PFSK-1 (cell line): ENCODE results near the gene NR6A1.

Source experiments
- FOXP2 ChIP-seq: optimal IDR thresholded peaks from 2 replicates; pipeline ENCODE3; 2011; ENCODE audit warnings: borderline replicate concordance, control low read depth, inconsistent platforms; ENCODE audit not compliant: insufficient read depth; ENCODE audit errors: extremely low read length, extremely low read depth
- POLR2AphosphoS5 ChIP-seq: IDR thresholded peaks from 2 replicates; pipeline ENCODE4 v1.6.1; 2012; ENCODE audit warnings: low read depth, mild to moderate bottlenecking, control low read depth, low read length, moderate library complexity
- SIN3A ChIP-seq: IDR thresholded peaks from 2 replicates; pipeline ENCODE4 v1.6.1; 2012; ENCODE audit warnings: mild to moderate bottlenecking, low read length, moderate library complexity, borderline replicate concordance; ENCODE audit not compliant: insufficient read depth
- TAF1 ChIP-seq: IDR thresholded peaks from 2 replicates; pipeline ENCODE4 v1.6.1; 2012; ENCODE audit warnings: low read length, control low read depth, borderline replicate concordance; ENCODE audit not compliant: insufficient read depth
- TF ChIP-seq, protein P1 (sequence below), 2 experiments: IDR thresholded peaks; 2 replicates each; pipeline versions ENCODE4 v1.6.1 to v1.8.0; 2011 to 2012; ENCODE audit warnings: low read depth in 2 of 2, low read length in 2 of 2, control low read depth in 1 of 2, inconsistent platforms in 1 of 2, mild to moderate bottlenecking in 1 of 2, moderate library complexity in 1 of 2; ENCODE audit not compliant: insufficient read depth in 1 of 2

NR6A1 gene

DNA sequence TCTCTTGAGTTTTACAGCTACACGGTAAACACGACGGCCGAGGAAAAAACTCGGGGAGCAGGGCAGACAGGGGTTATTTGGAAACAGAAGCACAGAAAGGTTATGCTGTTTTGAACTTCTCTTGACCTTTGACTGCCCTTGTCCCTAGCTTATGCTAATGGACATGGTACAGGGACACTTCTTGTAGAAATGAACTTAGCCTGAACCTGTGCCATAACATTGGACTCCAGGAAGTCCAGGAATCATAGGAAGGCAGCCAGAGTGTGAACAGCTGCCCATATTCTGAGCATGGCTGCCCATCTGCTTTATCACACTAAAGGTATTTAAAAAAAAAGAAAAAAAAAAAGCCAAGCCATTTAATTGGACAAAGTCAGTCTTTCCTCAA is 46.1 kb downstream of the NR6A1 start:
- TF ChIP-seq, protein P1, sequence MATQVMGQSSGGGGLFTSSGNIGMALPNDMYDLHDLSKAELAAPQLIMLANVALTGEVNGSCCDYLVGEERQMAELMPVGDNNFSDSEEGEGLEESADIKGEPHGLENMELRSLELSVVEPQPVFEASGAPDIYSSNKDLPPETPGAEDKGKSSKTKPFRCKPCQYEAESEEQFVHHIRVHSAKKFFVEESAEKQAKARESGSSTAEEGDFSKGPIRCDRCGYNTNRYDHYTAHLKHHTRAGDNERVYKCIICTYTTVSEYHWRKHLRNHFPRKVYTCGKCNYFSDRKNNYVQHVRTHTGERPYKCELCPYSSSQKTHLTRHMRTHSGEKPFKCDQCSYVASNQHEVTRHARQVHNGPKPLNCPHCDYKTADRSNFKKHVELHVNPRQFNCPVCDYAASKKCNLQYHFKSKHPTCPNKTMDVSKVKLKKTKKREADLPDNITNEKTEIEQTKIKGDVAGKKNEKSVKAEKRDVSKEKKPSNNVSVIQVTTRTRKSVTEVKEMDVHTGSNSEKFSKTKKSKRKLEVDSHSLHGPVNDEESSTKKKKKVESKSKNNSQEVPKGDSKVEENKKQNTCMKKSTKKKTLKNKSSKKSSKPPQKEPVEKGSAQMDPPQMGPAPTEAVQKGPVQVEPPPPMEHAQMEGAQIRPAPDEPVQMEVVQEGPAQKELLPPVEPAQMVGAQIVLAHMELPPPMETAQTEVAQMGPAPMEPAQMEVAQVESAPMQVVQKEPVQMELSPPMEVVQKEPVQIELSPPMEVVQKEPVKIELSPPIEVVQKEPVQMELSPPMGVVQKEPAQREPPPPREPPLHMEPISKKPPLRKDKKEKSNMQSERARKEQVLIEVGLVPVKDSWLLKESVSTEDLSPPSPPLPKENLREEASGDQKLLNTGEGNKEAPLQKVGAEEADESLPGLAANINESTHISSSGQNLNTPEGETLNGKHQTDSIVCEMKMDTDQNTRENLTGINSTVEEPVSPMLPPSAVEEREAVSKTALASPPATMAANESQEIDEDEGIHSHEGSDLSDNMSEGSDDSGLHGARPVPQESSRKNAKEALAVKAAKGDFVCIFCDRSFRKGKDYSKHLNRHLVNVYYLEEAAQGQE (IDR thresholded peaks at IDR 0.05; ENCODE audit: insufficient read depth in 1 of 2, low read depth in 2 of 2, low read length in 2 of 2), result no peak
- no peak for TF ChIP-seq POLR2AphosphoS5
- TF ChIP-seq TAF1, result no peak
- no peak for TF ChIP-seq SIN3A
- TF ChIP-seq FOXP2, result no peak

DNA sequence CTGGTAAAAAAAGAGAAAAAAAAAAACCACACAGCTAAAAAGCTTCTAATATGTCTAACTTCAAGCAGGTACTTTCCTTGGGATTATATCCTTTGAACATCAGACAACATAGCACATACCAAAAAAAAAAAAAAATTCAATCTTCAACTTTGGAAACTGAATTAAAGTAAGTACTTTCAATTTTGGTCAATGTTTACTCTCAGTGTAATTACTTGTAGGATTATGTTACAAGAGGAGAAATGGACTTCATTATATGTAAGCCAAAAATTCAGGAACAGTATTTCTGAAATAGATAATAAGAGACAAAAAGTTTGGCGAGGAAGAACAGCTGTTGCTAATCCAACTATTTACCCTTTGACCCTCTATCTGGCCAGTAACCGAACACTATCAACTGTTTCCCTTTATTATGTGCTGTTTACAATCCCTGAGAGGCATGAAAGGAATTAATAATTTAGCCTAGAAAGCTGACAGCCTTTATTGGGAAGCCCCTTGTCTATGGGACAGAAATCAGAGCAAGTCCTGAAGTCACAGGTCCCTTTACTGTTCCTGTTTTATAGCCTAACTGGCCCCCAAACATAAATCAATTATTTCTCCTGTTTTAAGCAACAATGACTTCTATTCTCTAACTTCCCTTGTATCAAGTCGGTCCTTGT is 46.6 kb downstream of the NR6A1 start:
- TF ChIP-seq, protein P1 (IDR thresholded peaks at IDR 0.05; ENCODE audit: insufficient read depth in 1 of 2, low read depth in 2 of 2, low read length in 2 of 2), result no peak
- TF ChIP-seq SIN3A, result no peak
- TF ChIP-seq TAF1, result no peak
- no peak for TF ChIP-seq POLR2AphosphoS5
- TF ChIP-seq FOXP2, result no peak

DNA sequence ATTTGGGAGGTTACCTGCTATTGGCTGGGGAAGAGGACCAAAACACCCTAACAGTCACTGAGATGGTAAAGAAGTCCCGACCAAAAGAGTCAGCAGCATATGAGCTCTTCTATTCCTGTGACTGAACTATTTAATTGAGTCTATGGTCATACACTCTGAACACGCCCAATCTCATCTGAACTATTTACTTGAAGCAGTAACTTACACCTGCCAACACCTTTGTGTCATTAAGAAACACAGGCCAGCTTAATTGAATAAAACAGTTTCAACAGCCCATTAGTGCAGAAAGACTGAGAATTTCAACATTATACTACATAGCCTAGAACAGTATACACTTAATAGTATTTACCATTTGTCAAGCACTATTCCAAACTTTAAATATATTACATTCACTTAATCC is 47.8 kb downstream of the NR6A1 start:
- TF ChIP-seq POLR2AphosphoS5 (no peak), SIN3A (no peak), TAF1 (no peak), FOXP2 (no peak)
- TF ChIP-seq, protein P1 (IDR thresholded peaks at IDR 0.05; ENCODE audit: insufficient read depth in 1 of 2, low read depth in 2 of 2, low read length in 2 of 2), result no peak

- TF ChIP-seq POLR2AphosphoS5, result no peak
Measured at GRCh38 chr9:124721109-124721906, 49.8 kb downstream of the NR6A1 start.

DNA sequence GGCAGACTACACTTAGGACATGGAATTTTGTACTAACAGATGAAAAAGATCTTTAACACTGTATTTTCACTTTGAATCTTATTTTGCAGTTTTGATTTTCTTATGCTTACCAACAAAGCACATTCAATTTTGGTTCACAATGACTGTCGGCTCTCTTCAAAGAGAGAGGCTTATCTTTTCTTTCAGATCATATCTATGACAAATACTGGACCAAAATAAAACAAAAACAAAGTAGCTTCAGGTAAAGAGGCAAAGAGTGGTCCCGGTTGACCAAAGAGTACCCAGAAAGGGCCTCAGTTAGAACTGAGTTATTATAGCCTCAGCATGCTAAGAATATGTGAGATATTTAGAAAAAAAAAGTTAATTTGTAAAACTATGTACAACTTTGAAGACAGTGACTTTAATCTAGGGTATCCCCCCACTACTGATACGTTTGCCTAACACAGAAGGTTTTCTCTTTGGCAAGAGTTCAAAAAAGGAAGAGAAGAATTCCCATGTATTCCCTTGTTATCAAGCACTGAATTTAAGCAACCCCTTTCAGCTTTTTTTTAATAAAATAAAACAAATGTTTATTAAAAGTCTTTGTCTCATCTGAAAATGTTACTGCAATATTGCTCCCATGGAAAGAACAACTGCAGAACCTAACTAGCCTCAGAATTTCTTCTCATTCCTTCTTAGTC is 50.5 kb downstream of the NR6A1 start:
- TF ChIP-seq SIN3A (no peak), TAF1 (no peak), POLR2AphosphoS5 (no peak), FOXP2 (no peak)
- TF ChIP-seq, protein P1 (IDR thresholded peaks at IDR 0.05; ENCODE audit: insufficient read depth in 1 of 2, low read depth in 2 of 2, low read length in 2 of 2), result no peak
